ENCODE measurements around the gene ADGRG1.

GRCh38 chr16:57706717-57707116 is 78.3 kb downstream of the ADGRG1 start:
- TF ChIP-seq TAF1 (IDR thresholded peaks at IDR 0.05; ENCODE audit: borderline replicate concordance, low read depth, low read length) (no peak), POLR2AphosphoS5 (IDR thresholded peaks at IDR 0.05; ENCODE audit: low read depth, low read length) (no peak)

All from GM12892 (cell line).